Muscle of leg (tissue), 11 donors: ENCODE data around the gene OLFML2B. TPM values are rescaled to one million over a fixed set of nuclear protein-coding genes. Genes with fewer than 3 reads are reported as not detected.
A peak's percentile ranks its signal among the peaks of the same experiment; 100 is the strongest.
"Not testable (repeated sequence)": the region's sequence is repeated elsewhere in the genome, so short reads cannot be mapped to it uniquely, and the experiment has no call there.

ENCODE experiments used
- DNase-seq: peaks from one replicate; pipeline ENCODE4 v3.0.0; 2013
- H3K27ac ChIP-seq: one replicate; pipeline ENCODE4 v1.5.1; 2013; ENCODE audit warnings: mild to moderate bottlenecking, low read length, control low read depth
- H3K27me3 ChIP-seq: one replicate; pipeline ENCODE4 v1.6.1; 2013; ENCODE audit warnings: low read length; ENCODE audit not compliant: control insufficient read depth, insufficient read depth
- H3K36me3 ChIP-seq: one replicate; pipeline ENCODE4 v1.6.1; 2013; ENCODE audit warnings: low read length; ENCODE audit not compliant: control insufficient read depth, insufficient read depth
- H3K4me1 ChIP-seq: one replicate; pipeline ENCODE4 v1.6.1; 2013; ENCODE audit warnings: low read length; ENCODE audit not compliant: control insufficient read depth, insufficient read depth
- H3K4me3 ChIP-seq: one replicate; pipeline ENCODE4 v1.5.1; 2013; ENCODE audit warnings: low read length, control low read depth
- H3K9me3 ChIP-seq: replicated peaks from 2 replicates; pipeline ENCODE4 v1.6.1; 2013; ENCODE audit warnings: low read depth, low read length; ENCODE audit not compliant: control insufficient read depth
- WGBS: methylation state at CpG from one replicate; pipeline ENCODE4 v1.1.5; 2013; ENCODE audit warnings: missing lambda C conversion rate; ENCODE audit not compliant: insufficient coverage; 5-methylcytosine and 5-hydroxymethylcytosine counted together
- polyA plus RNA-seq, 8 donors: library from polyadenylated mRNA; unstranded; fragments of 120-200 nt; gene quantifications; one replicate each; pipeline versions ENCODE4 v1.2.1 to v1.2.3, GENCODE V29; 2013; ENCODE audit warnings: inconsistent platforms in 1 of 8, low replicate concordance in 1 of 8; ENCODE audit not compliant: insufficient read length in 8 of 8, insufficient read depth in 1 of 8
- total RNA-seq: library from RNA; stranded (reverse); fragments of 120-200 nt; gene quantifications from one replicate; pipeline ENCODE4 v1.2.4, GENCODE V29; 2013

Gene OLFML2B
- total and polyA plus RNA-seq, 9 donors = 78.4 to 212 (median 115) TPM

DNA sequence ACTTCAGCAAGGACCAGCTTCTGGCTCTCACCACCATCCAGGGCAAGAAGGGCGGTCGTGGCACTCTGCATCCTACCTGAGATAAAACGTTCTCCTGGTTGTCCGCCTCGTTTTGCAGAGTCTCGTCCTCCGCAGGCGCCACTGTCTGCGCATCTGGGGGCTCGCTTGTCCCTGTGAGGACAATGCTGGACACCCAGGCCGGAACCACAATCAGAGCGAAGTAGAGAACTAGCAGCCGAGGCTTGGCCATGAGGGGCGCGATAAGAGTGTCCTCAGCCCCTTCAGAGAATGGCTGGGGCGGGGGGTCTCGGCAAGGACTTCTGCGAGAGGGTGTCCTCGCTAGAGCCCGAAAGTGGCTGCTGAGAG lies 505 bp downstream of the OLFML2B start:
- Histone ChIP-seq H3K36me3 (peaks cover 14% of the 10 kb centered on the region), H3K27me3 (peaks cover 8% of the 10 kb centered on the region), H3K27ac (peak overlapping the region; percentile 90), H3K9me3 (no peaks in the 10 kb centered on the region), H3K4me1 (peaks cover 50% of the 10 kb centered on the region), H3K4me3 (peak overlapping the region; percentile 83)
- 13% methylated on average over 20 of the region's 20 CpGs for WGBS
- DNase-seq = peak; percentile 49

DNA sequence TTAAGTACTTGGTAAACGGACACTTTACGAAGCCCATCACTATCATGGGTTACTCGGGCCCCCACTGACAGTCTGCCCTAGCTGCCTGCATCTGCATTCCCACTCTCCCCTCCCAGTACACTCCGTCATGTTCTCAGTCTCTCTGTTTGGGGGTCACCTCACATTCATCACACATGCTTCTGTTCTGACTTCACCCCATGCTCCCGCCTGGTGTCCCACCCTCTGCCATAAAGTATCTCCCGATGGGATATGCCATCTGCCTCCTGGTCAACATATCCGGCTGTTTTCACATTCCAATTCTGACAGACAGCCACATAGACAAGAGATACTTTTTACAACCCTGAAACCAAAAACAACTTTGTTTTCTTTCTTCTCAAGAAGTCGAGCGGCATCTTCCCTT lies 1.0 kb downstream of the OLFML2B start:
- peaks cover 50% of the 10 kb centered on the region for H3K4me1 ChIP-seq
- DNase-seq = peak; percentile 47
- peak overlapping the region; percentile 83 for H3K4me3 ChIP-seq

DNA sequence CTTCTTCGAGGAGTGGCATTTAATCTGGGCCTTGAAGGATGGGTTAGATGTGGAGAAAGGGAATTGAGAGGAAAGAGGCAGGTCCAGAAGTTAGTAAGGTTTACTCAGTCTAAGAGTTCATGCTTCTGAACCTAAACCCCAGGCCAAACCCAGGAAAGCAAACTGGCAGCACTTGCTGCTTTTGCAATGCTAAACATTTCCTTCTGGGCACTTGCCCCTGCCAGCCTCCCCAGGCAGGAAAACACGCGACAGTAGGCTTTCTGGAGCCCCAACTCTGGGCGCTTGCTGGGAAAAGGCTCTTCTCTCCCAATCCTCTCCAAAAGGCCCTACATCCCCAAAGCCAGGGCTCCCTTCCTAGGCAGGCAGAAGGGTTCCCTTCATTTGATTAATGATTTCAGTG lies 2.5 kb downstream of the OLFML2B start:
- peaks cover 6% of the 10 kb centered on the region for H3K27me3 ChIP-seq
- peaks cover 27% of the 10 kb centered on the region for H3K36me3 ChIP-seq
- peaks cover 50% of the 10 kb centered on the region for H3K4me1 ChIP-seq
- no peaks in the 10 kb centered on the region for H3K9me3 ChIP-seq
- H3K4me3 ChIP-seq = peak overlapping the region; percentile 83
- peak overlapping the region; percentile 84 for H3K27ac ChIP-seq
- DNase-seq = no peak
- WGBS = no CpG with 5 or more reads among the region's 4 CpGs

More for the DNA sequence above, 1.0 kb downstream of the OLFML2B start:
- Histone ChIP-seq H3K27ac (peak overlapping the region; percentile 90), H3K27me3 (peaks cover 8% of the 10 kb centered on the region), H3K36me3 (peaks cover 18% of the 10 kb centered on the region), H3K9me3 (no peaks in the 10 kb centered on the region)
- 53% methylated on average over 9 of the region's 9 CpGs for WGBS

DNA sequence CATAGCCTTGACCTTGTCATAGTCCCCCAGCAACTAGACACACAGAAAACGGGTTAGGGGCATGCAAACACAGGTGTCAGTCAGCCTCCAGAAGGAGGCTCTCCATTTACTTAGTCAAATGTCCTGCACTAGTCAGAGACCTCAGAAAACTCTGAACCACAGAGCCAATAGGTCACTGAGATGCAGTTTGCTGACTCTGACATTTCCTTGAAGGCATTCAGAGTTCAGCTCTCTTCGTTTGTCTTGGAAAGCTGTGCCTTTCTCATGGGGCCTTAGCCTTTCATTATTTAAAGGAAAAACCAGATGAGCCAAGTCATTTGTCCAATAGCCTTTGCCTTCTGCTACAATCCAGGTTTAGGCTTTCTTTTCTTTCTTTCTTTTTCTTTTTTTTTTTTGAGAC lies 3.5 kb downstream of the OLFML2B start:
- H3K4me1 ChIP-seq = peaks cover 50% of the 10 kb centered on the region
- H3K27ac ChIP-seq = peak overlapping the region; percentile 49
- 0% methylated on average over 1 of the region's 2 CpGs for WGBS
- H3K27me3 ChIP-seq = peaks cover 5% of the 10 kb centered on the region
- peak; percentile 92 for DNase-seq
- H3K4me3 ChIP-seq = no peak overlapping the region
- H3K9me3 ChIP-seq = no peaks in the 10 kb centered on the region
- H3K36me3 ChIP-seq = peaks cover 36% of the 10 kb centered on the region

DNA sequence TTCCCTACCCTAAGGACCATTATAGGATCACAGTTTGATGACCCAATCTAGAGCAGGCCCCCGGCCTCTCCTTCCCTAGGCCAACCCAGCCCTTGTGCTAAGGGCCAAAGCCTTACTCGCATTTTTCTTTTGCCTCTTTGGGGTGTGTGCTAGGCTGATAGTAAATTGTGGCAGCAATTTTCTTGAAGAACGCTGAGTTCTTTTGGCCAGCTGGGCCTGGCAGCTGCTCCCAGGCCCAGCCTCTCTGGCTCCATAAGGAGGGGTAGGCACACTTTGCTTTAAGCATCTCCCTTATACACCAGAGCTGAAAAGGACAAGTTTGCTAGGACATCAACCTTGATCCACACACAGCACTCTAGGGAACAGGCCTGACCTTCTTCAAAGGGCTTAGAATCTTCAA lies 4.2 kb downstream of the OLFML2B start:
- Histone ChIP-seq H3K9me3 (no peaks in the 10 kb centered on the region), H3K4me1 (peaks cover 51% of the 10 kb centered on the region), H3K36me3 (peaks cover 41% of the 10 kb centered on the region), H3K27me3 (peaks cover 3% of the 10 kb centered on the region), H3K4me3 (no peak overlapping the region), H3K27ac (peak overlapping the region; percentile 49)
- WGBS = no CpG with 5 or more reads among the region's 3 CpGs
- peak; percentile 43 for DNase-seq

DNA sequence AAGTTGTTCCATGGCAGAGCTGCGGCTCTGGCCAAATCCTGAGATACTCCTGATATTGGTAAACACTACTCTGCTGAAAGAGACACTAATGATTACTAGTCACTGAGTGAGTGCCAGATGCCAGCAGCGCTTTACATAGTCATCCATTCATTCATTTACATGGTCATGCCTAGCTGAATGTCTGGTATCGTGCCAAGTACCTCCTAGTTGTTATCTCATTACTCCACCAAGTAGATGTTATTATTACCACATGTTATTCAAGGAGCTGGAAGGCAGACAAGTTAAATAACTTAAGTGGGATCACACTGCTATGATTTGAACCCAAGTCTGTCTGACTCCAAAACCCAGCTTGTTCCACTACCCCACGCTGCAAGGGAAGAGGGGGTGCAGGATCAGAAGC lies 4.7 kb downstream of the OLFML2B start:
- WGBS = 80% methylated on average over 2 of the region's 4 CpGs
- Histone ChIP-seq H3K4me1 (peaks cover 48% of the 10 kb centered on the region), H3K4me3 (no peak overlapping the region), H3K9me3 (no peaks in the 10 kb centered on the region), H3K36me3 (peaks cover 44% of the 10 kb centered on the region), H3K27ac (peak overlapping the region; percentile 47), H3K27me3 (peaks cover 2% of the 10 kb centered on the region)
- peak; percentile 48 for DNase-seq

DNA sequence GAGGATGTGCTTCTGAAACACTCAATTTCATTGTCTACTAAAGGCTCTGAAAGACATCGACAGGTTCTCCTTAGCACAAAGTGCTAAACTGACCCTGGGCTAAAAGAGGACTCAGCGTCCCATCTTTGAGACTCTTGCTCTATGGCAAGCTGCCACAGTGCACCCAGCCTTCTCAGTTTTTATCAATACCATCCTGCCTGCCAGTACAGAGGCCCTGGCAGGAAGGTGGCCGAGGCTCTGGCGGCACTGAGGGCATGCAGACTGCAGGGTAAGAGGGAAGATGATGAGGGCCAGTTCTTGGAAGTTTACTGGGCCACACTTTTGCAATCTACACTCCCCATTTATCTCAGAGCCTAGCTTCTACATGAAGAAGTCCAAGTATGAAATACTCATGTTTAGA lies 5.3 kb downstream of the OLFML2B start:
- Histone ChIP-seq H3K4me3 (no peak overlapping the region), H3K9me3 (peaks cover 1% of the 10 kb centered on the region), H3K27me3 (no peaks in the 10 kb centered on the region), H3K27ac (no peak overlapping the region), H3K36me3 (peaks cover 46% of the 10 kb centered on the region), H3K4me1 (peaks cover 46% of the 10 kb centered on the region)
- 87% methylated on average over 2 of the region's 4 CpGs for WGBS
- no peak for DNase-seq

DNA sequence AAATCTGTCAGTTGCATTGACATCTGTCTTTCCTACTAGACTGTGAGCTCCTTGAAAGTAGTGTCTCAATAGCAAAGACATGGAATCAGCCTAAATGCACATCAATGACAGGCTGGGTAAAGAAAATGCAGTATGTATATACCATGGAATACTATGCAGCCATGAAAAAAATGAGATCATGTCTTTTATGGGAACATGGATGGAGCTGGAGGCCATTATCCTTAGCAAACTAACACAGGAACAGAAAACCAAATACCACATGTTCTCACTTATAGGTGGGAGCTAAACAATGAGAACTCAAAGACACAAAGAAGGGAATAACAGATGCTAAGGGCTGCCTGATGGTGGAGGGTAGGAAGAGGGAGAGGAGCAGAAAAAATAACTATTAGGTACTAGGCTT lies 5.9 kb downstream of the OLFML2B start:
- DNase-seq, H3K9me3 ChIP-seq, H3K27me3 ChIP-seq, H3K4me3 ChIP-seq, H3K27ac ChIP-seq: not testable (repeated sequence)
- Histone ChIP-seq H3K36me3 (peaks cover 52% of the 10 kb centered on the region), H3K4me1 (peaks cover 43% of the 10 kb centered on the region)

DNA sequence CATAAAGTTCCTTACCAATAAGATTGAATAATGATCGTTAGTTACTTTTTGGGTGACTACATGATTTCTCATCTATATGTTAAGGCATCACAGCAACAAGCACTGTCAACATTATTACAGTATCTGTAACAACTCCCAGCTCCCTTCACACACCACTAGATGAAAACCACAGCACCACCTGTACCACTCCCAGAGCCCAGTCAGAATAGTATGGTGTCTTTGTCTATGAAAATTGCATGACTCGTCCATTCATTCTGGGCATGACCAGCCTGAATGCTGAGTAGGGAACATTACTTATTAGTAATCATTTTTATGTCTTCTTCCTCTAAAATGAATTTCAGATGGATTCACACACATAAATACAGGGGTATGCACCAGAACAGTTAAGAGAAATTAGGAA lies 7.0 kb downstream of the OLFML2B start:
- peaks cover 2% of the 10 kb centered on the region for H3K9me3 ChIP-seq
- H3K27me3 ChIP-seq = no peaks in the 10 kb centered on the region
- no peak overlapping the region for H3K4me3 ChIP-seq
- DNase-seq = no peak
- H3K36me3 ChIP-seq = peaks cover 53% of the 10 kb centered on the region
- no CpG with 5 or more reads among the region's 2 CpGs for WGBS
- H3K27ac ChIP-seq = no peak overlapping the region
- peaks cover 44% of the 10 kb centered on the region for H3K4me1 ChIP-seq

DNA sequence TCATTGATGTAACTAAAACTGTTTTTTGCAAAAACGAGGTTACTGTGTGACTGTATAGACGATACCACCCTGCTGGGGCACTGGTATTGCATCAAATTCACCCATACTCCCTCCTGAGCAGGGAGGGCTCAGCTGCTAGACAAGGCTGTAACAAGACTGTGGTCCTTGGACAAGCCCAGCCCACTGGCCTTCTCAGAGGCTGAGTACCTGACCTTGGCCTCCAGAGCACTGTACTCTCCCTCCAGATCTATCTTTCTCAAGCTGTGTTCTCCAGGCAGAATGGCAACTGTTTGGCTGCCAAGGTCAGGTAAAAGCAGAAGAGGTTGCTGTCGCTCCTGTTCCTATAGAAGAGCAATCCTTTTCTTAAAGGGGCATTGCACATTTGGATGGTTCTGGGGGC lies 8.5 kb downstream of the OLFML2B start:
- no peak overlapping the region for H3K4me3 ChIP-seq
- peaks cover 45% of the 10 kb centered on the region for H3K4me1 ChIP-seq
- no peak overlapping the region for H3K27ac ChIP-seq
- peaks cover 2% of the 10 kb centered on the region for H3K9me3 ChIP-seq
- 60% methylated on average over 2 of the region's 3 CpGs for WGBS
- no peaks in the 10 kb centered on the region for H3K27me3 ChIP-seq
- no peak for DNase-seq
- peaks cover 61% of the 10 kb centered on the region for H3K36me3 ChIP-seq

DNA sequence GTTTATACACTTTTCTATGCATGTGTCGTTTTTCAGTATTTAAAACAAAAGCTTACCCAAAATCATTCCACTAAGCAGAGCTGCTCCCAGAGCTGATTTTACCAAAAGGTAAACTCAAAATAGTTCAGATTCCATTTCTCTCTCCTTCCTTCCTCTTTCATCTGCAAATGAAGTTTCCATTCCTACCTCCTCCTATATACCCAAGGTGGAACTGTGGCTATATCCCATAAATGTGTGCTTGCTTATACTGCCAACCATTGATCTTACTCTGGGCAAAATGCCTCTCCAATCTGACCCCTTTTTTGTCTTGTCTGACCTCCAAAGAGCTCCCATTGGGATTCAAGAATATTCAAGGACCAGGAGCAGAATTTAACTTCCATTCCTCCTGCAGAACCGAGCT lies 9.5 kb downstream of the OLFML2B start:
- WGBS = 0% methylated on average over 1 of the region's 2 CpGs
- no peak overlapping the region for H3K4me3 ChIP-seq
- DNase-seq = peak; percentile 80
- peaks cover 2% of the 10 kb centered on the region for H3K9me3 ChIP-seq
- no peaks in the 10 kb centered on the region for H3K27me3 ChIP-seq
- H3K36me3 ChIP-seq = peaks cover 54% of the 10 kb centered on the region
- no peak overlapping the region for H3K27ac ChIP-seq
- H3K4me1 ChIP-seq = peaks cover 44% of the 10 kb centered on the region
